Hindlimb muscle (tissue), 1 donor: Measurements from ENCODE around the gene ISOC2. TPM values are rescaled to one million over a fixed set of nuclear protein-coding genes. Genes with fewer than 3 reads are reported as not detected.
"Not testable (repeated sequence)": the region's sequence is repeated elsewhere in the genome, so short reads cannot be mapped to it uniquely, and the experiment has no call there.

Source experiments
- DNase-seq: peaks from one replicate; pipeline ENCODE4 v3.0.0-alpha.2; 2013
- polyA plus RNA-seq: library from polyadenylated mRNA; unstranded; fragments of 120-200 nt; gene quantifications from one replicate; pipeline ENCODE4 v1.2.1, GENCODE V29; 2013; ENCODE audit not compliant: insufficient read length

ISOC2 gene
- polyA plus RNA-seq, 1 donor: 36.1 TPM

DNA sequence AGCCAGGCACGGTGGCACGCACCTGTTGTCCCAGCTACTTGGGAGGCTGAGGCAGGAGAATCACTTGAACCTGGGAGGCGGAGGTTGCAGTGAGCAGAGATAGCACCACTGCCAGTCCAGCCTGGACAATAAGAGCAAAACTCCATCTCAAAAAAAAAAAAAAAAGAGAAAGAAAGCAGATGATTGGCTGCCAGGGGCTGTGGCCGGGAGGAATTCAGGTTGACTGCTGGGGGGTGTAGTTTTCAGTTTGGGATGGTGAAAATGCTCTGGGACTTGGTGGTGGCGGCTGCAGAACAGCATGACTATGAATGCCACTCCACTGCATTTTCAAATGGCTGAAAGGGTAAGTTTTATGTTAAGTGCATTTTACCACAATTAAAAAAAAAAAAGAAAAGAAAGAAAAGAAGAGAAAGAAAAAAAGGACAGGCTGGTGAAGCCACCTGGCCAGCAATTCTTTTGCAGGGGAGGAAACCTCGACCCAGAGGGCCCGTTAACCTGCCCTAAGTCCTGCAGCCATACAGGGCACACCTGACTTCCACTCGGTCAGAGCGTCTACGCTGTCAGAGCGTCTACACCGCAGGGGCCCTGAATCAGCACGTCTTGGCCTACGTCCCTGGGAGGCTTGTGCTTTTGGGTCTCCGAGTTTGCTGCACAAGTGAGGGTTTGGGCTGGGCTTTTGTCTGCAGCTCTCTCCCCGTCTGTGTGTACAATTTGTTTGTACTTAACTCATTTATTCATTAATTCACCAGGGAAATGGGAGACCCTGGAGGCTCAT, 3.6 kb downstream of the ISOC2 start:
- no peak for DNase-seq

DNA sequence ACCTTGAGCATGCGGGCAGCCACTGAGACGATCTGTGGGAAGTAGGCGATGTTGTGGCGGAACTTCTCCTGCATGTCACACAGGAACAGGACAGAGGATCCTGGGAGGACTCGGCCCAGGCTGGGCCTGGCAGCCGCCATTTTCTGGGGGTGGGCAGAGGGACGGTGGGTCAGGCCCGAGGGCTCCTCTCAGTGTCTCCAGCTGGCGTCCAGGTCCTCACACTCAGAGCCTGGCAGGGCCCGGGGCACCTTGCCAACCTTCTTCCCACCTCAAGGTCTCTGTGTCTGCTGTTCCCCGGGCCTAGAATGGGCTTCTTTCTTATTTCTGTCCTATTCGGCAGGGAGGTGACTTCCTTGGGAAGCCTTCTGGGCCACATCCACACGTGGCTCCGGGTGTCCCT, 5.1 kb downstream of the ISOC2 start:
- no peak for DNase-seq

DNA sequence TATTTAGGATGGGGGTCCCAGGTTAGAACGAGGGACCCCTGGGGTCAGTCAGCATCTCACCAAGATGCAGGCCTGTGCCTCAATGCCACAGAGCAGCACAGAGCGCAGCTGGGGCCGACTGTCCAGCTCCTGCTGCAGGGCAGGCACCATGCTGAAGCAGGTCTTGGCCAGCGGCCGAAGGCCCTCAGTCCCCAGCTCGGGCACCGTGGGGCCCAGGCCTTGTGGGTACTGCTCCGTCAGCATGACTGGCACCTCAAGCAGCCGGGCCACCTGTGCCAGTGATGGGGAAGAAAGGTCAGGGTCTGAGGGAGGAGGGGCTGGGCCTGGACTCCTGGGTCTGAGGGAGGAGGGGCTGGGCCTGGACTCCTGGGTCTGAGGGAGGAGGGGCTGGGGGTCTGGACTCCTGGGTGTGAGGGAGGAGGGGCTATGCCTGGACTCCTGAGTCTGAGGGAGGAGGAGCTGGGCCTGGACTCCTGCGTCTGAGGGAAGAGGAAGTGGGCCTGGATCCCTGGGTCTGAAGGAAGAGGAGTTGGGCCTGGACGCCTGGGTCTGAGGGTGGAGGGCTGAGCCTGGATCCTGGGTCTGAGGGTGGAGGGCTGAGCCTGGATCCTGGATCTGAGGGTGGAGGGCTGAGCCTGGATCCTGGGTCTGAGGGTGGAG, 5.7 kb downstream of the ISOC2 start:
- DNase-seq: no peak

DNA sequence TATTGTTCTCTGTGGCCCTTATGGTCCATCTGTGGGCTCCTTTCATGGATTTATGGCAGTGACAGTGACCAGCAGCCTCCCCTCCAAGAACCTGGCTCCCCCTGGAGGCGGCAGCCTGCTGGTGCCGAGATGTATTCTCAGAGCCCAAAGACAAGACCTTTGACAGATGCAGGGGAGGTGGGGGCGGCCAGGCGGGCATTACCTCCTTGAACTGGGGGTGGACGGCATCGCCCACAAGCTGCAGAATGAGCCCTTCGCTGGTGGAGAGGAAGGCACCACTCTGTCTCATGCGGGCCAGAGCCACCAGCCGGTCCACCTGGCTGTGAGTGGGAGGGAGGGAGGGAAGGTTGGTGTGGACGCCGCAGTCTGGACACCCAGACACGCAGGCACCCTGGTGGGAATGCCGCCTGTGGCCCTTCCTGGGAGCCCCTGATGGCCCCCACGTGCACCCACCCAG, 6.6 kb downstream of the ISOC2 start:
- DNase-seq: no peak

DNA sequence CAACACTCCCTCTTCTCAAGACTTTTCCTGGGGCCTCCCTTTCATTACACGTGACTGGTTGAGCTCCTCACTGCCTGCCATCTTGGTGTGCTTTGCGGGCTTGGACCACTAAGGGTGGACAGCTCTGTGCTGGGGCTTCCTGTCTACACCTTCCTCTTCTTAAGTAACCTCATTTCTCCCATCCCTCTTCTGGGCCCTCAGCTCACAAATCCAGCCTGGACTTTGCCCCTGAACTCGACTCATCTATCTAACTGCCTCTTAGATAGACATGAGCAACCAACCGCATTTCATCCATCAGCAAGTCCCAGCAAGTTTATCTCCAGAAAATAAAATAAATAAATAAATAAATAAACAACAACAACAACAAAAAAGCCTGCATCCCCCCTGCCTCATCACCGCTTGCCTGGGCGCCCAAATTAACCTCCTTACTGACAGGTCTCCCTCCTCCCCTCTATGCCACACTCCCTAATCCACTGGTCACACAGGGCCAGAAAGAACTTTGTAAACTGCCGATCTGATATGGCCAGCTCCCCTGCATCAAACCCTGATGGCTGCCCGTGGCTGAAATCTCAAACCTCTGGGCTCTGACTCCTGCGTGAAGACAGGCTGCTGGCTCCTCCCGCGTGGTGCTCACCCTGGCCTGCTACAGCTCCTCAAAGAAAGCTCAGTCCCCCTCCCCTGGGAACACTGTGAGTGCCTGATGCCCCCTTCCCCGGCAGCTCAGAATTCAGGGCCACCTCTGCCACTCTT, 7.8 kb downstream of the ISOC2 start:
- no peak for DNase-seq

DNA sequence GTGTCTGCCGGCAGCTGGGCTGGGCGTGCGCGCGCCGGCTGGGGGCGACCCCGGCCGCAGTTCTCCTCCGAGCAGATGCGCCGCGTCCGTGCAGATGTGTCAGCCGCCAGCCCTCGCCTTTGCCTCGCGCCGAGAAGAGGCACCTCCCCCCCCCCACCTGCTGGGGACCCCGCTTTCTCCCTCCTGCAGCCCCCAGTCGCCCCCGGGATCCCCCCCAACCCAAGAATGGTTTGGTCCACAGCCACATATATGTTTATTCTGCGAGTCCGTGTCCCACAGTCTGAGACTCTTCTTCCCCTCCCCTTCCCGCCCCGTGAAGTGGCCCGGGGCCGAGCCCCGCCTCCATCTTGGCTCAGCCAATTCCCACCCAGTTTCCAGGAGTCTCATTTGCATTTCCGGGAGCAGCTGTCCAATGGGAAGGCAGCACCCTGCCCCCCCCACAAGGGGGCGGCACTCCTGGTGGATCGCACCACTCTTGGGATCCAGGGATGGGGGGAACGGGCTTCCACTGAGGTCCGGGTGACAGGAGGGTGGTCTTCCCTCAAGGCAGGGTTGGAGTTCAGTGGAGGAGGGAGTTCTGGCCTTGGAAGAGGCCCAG, 8.6 kb downstream of the ISOC2 start:
- DNase-seq: peak; percentile 88

DNA sequence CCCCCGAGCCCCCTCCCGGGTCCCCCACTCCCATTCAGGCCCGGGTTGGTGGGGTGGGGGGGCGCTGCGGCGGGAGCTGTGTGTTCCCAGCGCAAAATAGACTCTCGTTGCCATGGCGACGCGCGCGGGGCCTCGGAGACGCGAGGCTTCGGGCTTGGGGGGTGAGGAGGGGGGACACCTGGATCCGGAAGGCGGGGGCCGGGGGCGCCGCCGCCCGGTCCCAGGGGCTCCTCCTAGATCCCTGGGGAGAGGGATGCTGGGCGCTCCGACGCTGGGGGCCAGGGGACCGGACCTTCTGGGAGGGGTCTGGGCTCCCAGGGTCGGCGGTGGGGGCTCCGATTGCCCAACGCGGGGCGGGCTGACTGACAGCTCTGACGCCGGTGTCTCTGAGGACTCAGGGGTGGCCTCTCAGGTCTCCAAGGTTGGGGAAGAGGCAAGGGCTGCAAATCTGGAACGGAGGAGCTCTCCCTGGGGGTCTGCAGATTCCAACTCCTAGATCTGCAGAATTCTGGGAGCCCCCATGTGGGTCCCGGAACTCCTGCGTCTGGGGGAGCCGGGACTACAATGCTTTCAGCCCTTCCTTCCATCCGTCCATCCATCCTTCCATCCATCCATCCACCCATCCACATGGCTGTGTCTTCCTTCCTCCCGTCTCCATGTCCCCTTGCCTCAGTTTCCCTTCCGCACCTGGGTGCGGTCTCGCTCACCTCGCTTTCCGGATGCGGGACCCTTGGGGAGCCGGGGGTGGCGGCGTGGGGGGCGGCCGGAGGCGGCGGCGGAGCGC, 9.3 kb downstream of the ISOC2 start:
- DNase-seq: no peak

DNA sequence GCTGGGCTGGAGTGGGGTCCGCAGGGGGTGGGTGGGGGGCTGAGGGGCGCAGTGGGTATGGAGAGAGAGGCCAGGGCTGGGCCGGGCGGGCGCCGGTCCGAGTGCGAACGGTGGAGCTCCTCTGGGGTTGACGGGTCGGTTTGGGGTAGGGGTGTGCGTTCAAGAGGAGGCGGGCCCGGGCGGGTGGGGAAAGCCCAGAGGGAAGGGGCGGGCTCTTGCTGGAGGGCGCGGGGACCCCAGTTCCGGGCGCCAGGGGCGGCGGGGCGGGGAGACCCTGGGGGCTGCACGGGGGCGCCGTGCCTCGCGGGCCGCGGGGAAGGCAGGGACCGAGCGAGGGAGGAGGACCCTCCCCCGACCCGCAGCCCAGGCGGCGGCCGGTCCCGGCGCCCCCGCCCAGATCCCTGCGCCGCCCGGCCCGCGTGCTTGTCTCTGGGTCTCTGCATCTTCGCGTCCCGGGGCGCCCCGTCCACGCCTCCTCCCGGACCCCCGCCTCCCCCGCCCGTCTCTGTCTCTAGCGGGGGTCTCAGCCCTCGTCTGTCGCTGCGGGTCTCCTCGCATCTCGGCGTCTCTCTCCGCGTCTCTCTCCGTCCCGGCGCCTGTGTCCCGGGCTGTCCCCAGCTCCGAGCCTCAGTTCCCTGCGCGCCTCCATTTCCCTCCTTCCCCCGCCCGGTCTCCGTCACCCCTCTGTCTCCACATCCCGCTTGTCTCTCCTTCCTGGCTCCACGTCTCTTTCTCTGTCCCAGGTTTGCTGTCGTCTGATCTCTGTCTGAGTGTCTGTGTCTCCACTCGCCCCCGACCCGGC, 10.1 kb downstream of the ISOC2 start:
- DNase-seq: no peak

DNA sequence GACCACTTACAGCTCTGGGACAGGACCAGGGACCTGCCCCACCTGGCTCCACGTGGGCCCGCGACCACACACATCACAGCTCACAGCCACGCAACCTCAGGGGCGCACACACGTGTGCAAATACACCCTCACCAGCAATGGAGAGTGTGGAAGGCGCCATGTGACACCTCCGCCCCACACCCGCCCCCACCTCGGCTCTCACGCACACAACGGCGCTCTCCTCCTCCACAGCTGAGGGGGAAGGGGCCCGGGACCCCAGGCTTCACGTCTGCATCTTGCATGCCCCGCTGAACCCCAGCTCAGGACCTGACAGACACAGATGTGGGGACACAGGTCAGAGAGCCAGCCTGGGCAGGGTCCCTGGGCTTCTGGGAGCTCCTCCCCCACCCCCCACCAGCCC, 12.0 kb downstream of the ISOC2 start:
- no peak for DNase-seq

DNA sequence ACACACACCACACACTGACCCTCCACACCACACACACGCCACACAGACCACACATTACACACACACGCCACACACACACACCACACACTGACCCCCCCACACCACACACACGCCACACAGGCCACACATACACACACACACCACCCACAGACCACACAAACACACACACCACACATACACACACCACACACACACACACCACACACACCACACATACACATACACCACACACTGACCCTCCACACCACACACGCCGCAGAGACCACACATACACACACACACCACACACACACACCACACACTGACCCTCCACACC, 13.3 kb downstream of the ISOC2 start:
- DNase-seq: not testable (repeated sequence)

DNA sequence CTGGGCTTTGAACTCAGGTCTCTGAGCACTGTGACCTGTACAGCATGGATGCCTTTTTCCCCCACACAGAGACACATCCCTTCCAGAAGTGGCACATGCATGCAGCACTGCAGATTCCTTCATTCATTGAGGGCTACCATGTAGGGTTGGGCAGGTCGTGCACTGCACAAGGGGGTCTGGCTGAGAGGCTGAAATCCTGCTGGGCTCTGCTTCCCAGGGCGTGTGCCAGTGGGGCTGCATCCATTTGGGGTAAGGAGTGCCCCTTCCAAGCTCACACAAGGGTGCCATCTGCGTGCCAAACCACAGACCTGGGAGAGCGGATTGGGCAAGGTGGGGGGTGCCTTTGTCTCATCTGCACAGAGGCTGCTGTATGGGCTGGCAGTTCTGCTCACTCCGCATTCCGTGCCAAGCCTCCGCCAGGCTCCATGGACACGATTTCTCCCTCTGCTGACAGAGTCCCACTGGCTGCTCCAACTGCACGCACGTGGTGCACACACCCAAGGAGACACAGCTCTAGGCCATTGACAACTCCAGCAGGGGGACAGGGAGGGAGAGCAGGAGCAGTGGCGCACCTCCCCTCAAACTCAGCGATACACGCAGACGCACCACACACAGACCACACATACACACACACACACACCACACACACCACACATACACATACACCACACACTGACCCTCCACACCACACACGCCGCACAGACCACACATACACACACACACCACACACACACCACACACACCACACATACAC, 13.8 kb downstream of the ISOC2 start:
- no peak for DNase-seq

DNA sequence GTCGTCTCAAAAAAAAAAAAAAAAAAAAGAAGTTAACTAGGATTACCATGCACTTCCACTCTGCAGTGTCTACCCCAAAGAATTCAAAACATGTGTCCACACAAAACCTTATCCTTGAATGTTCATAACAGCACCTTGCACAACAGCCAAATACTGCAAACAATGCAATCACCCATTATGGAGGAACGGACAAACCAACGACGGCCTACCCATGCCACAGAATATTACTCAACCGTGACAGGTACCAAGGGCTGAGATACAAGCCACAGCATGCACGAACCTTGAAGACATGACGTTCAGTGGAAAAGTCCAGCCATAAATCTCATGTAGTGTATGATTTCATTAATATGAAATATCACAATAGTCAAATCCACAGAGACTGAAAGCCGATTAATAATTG, 15.4 kb downstream of the ISOC2 start:
- no peak for DNase-seq

DNA sequence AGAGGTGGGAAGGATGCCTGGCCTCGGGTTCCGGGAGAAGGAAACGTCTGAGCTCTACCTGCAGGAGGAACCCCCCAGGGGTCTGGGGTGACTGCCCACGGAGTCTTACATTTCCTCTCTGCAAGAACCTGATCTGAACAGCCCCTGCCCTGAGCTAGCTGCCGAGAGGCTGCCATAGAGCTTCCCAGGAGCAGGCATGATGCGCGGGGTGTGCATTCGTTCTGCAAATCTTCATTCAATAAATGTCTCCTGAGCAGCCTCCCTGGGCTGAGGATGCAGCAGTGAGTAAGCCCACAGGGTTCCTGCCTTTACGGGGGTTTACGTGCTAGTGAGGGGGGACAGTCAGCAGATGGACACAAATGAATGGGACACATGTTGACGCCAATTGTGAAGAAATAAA, 16.8 kb downstream of the ISOC2 start:
- no peak for DNase-seq

DNA sequence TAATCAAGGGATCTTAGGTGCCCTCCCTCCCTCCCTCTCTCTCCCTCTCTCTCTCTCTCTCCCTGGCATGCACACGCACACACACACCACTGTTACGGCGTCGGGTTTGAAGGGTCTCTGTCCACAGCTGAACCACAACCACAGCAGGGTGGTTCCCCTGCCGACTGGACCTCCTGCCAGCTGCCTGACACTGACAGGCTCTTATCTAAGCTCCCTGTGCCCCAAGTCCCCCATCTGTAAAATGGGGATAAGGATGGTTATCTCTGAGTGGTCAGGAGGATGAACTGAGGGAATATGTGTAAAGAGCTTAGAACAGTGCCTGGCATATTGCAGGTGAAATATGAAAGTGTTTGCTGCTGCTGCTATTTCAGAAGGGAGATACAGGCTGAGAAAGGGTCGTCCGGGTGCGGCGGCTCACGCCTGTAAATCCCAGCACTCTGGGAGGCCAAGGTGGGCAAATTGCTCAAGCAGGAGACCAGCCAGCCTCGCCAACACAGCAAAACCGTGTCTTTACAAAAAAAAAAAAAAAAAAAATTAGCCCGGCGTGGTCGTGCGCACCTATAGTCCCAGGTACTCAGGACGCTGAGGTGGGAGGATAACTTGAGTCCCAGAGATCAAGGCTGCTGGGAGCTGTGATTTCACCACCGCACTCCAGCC, 17.5 kb downstream of the ISOC2 start:
- no peak for DNase-seq

DNA sequence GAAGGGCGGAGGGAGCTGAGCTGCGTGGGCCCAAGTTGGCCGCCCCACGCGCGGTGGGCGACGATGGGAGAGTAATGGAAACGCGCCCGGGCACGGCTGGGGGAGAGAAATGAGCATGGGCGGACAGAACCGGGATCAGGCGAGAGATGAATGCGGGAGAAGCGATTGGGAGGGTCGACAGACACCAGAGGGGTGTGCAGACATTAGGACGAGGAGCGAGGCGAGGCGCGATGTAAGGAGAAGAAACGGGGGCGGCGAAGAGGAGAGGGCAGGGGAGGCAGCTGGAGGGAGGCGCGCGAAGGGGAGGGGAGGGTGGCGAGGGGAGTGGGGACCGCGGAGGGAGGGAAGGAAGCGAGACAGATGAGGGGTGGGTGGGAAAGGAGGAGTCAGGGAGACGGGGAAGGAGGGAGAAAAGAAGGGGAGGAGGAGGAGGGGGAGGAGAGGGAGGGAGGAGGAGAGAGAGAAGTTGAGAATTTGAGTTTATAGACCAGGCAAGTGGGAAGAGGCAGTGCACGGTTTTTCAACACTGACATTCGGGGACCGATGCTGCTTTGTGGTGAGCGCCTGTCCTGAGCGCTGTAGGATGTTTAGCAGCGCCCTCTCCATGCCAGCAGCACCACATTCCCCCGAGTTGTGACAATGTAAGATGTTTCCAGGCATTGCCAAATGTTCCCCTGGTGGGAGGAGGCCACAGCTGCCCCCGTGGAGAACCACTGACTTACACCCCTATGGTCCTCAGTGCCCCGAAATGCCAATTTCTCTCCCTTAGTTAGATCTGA, 18.2 kb downstream of the ISOC2 start, which contains the start of gene SHISA7:
Gene SHISA7 (minus strand): TSS at position 256 of the 779 bp plus-strand sequence. CDS start 437 bp downstream, outside the sequence.
- DNase-seq: no peak

DNA sequence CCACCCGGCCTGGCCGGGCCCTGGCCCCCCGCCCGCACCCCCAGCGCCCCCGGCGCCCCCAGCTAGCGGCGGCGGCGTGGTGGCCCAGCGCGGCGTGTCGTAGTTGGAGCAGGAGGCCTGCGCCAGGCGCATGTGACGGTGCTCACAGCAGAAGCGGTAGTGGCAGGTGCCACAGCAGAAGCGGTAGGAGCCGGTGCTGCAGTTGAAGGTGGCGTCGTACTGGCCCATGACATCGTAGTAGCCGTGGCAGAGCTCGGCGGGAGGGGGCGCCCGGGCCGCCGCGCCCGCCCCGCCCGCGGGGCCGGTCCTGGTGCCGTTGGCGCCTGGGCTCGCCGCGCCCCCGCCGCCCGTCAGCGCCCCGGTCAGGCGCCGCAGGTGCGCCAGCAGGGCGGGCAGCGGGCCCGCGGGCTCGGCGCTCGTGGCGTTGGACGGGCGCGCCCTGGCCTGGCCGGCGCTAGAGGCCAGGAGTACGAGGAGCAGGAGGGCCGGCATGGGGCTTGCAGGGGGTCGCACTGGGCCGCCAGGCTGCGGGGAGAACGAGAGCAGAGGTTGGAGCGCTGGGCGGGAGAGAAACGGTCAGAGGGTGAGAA, 19.0 kb downstream of the ISOC2 start:
- DNase-seq: no peak

DNA sequence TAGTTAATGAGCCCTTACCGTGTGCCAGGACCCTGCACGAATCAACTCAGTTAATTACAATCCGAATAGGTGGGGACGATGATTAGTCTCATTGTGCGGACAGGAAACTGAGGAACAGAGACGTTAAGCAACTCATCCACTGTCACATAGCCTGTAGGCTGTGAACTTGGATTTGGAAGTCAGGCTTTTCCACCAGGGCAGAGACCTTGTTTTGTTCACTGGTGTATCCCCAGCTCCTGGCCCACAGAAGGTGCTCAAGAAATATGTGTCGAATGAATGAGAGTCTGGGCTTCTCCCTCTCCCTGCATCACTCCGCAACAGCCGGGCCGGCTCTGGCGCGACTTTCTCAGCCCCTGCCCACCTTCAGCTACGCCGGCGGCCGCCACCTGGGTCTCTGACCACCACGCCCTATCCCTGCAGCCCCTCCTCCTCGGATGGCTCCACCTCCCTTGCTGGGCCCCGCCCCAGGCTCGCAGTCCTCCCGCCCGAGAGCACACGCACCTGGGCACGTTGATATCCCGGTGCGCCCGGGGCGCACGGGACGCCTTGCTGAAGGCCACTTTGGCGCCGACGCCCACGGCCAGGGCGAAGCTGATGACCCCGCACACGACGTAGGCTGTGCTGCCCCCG, 19.6 kb downstream of the ISOC2 start:
- DNase-seq: no peak

DNA sequence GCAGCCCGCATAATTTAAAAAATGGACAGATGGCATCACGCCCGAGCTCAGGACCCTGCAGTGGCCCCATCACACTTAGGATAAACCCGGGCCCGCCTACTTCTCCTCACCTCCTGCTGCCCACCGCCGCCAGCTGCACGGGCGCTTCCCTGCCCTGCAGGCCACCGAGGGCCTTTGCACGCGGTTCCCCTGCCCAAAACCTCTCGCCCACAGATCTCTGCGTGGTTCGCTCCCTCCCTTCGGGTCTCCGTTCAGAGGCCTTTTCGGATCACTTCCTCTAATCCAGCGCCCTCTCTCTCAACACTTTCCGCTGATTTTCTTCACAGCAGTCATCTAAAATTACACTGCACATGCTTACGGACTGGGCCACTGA, 20.1 kb downstream of the ISOC2 start:
- no peak for DNase-seq
